ENCODE results near the gene GPR55.

The GPR55 gene

DNA sequence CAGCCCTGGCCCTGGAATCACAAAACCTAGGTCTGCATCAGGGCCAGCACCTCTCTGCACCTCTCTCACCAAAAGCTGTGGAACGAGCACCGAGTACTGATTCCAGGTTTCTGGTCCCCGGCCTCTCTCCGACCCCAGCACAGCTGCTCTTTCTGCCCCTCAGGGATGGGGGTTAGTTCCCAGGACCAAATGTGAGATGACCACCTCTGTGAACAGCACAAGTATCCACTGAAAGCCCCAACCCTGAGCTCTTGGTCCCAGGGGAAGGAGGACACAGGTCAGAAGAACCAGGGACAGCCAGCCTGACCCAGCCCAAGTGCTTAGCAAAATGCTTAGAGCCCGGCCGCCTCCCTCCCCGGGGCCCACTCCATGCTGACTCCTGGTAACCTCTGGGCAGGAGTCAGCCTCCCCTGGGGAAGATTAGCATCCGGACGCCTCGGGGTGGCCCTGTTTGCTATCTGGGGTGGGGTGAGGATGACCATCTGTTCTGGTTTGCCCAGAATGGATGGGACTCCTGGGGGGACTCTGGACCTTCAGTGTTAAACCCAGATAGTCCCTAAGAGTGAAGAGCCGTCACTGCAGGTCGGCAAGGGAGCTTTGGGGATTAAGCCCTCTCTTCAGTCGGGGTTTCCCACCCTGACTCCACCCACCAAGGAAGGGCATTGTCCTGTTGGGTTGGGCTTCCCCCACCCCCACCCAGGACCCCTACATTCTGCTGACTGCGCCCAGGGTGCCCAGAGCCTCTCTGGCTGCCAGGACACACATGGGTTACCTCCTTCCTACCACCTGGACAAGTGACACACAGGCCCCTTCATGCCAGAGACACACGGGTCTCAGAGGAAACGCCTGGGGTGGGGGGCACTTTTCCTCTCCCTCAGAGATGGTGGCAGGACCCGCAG is 9.4 kb upstream of the GPR55 start:
- no peak for DNase-seq (ENCODE audit: low spot score)

DNA sequence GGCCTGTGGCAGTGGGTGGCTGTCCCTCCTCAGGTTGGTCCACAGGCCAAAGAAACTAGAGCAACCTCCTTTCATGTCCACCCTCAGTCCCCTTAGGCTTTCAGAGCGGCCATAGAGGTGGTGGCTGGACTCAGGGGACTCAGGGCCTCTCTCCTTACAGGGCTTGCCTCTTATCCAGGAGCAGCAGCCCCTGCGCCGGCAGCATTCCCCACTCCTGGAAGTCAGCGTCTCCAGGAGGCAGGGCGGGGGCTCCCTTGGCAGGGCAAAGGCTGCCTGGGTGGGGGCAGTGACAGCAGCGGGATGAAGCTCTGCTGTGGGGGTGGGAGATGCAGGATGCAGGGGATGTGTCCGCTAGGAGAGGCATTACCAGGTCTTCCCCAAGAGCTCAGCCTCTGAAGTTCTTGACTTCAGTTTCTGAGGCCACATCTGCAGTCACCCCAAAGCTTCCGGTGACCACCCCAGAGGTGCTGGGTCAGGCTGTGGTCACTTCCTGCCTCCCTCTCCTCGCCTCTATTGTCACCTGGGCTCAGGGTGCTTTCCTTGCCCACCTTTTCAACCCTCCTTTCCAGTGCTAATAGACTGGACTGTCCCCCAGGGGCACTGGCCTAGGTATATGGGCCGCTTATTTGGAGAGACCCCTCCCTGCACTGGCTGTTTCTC is 8.6 kb upstream of the GPR55 start:
- no peak for DNase-seq (ENCODE audit: low spot score)

DNA sequence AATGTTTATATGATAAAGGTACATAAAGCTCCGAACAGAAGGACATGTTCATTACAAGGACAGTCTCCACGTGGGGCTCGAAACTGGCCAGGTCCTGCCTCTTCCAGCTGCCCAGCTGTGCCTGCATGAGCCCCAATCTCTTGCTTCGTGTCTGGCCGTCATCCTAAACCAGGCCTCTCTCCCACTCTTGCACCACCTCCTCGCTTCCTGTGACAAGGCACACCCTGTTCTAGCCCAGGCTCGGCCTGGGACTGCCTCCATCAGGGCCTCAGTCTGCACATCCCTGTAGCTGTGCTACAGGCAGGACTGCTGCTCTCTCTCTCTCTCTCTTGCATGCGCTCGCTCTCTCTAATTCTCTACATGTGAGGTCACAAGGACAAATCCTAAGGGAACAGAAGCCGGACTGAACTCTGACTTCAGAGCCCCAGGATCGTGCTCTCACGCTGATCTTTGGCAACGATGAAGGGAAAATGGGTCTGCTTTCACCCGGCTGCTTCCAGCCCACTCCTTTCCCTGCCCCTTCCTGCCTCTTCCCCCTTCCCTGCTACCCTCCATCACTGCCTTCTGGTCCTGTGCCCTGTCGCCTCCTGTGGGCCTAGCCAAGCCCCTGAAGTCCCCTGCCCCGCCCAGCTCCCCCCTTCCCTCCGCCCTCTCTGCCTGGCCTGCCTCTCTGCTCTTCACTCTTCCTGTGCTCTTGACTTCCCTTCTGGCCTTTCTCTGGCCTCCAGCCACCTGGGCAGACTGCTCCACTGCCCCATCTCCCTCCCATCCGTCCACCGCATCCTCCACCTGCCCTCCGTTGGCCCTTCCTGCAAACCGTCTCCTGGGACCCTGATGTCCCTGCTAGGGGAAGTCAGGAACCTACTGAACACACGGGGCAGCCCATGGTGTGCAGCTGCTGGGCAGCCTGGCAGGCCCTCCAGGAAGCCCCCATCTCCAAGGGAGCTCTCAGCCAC is 7.8 kb upstream of the GPR55 start:
- no peak for DNase-seq (ENCODE audit: low spot score)

DNA sequence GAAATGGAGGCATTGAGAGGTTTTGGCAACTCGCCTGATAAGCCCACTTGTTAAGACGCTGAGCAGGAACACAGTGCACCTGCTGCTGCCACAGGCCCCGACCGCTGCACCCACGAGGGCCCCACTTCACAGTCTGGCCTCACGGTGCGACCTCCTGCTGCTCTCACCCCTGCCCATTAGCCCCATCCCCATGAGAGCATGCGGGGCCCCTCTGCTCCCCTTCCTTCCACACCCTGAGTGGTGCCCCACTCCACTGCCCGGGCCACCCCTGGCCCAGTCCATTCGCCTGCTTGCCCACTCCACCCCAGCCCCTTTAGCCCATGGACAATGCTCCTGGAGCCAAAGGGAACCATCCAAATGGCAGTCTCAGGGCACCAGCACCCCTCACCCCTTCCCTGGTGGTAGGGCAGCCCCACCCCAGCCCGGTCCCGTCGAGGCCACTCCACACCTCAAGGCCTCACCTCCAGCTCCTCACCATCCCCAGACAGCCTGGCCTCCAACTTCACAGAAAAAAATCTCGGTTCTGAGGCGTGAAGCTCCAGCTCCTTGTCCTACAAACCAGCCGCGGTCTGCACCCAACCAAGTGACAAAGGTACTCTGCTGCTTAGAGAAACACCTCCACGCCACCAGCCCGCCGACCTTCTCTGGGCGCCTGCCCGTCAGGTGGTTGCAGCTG is 6.7 kb upstream of the GPR55 start:
- no peak for DNase-seq (ENCODE audit: low spot score)

DNA sequence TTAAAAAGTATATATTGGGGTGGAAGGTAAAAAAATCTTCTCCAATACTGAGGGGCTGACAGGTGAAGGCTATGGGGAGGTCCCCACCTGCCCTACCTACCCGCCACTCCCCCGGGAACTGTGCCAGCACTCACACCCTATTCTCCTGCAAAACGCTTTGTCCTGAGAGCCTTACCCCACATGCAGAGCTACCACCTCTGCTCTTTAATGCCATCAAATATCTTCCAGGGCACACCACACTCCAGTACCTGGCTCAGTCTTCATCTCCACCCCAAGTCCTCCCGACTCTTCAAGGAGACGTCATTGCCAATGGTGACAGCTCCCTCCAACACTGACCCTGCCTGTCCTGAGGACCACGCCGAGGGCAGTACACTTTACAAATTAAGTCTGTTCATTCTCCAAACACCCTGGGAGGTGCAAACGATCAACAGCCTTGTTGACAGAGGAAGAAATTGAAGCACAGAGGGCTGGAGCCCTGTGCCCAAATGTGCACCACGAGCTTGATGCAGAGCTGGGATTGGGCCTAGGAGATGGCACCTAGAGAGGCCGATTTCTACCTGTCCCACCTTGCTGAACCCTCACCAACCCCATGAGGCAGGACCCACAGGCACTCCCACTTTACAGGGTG is 6.0 kb upstream of the GPR55 start:
- no peak for DNase-seq (ENCODE audit: low spot score)

DNA sequence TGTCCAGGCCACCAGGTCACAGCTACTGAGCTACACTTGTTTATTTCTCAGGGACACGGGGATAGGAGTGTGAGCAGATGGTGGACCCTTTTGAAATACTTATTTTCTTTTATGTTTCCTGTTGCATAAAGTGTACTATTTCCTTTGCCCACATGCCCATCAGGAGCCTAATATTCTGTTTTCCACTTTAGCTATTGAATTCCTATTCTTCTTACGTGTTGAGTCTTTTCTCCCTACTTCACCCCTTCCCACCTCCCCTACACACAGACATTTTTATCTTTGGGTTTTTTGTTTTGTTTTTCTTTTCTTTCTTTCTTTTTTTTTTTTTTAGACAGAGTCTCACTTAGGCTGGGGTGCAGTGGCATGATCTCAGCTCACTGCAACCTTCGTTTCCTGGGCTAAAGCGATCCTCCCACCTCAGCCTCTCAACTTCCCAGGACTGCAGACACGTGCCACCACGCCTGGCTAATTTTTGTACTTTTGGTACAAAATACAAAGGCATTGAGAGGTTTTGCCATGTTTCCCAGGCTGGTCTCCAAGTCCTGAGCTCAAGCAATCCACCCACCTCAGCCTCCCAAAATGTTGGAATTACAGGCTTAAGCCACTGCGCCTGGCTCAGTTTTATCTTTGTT is 5.2 kb upstream of the GPR55 start:
- DNase-seq (ENCODE audit: low spot score) = no peak

GRCh38 chr2:230929381-230930148 is 4.5 kb upstream of the GPR55 start:
- no peak for DNase-seq (ENCODE audit: low spot score)

GRCh38 chr2:230928701-230929380 is 3.8 kb upstream of the GPR55 start:
- no peak for DNase-seq (ENCODE audit: low spot score)

DNA sequence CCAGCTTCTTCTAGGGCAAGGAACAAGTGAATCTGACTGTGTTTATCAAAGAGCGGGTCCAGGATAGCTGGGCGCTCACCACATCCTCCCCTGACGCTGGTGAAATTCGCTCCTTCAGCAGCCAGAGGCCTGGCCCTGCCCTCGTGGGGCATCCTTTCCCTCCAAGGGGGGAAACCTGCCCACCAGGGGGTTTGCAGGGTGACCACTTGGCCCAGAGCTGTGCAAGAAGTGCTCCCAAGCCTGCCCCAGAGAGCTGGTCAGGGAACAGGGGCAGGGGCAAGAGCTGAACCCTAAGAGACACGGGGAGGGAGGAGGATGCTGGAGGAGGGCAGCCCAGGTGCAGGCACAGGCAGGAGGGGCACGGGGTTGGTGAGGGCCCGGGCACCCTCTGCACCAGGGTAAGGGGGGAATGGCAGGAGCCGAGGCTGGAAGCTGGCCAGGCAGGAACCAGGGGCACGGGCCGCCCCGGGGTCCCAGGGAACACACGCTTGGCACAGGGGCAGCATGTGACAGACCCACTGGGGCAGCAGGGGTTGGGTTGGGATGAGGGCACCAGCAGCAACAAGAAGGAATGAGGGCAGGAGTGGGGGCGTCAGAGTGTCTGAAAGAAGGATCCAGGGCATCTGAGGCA is 2.8 kb upstream of the GPR55 start:
- no peak for DNase-seq (ENCODE audit: low spot score)

GRCh38 chr2:230925879-230926765 is 1.1 kb upstream of the GPR55 start:
- no peak for DNase-seq (ENCODE audit: low spot score)

GRCh38 chr2:230925443-230925878 is 419 bp upstream of the GPR55 start:
- DNase-seq (ENCODE audit: low spot score) = no peak

DNA sequence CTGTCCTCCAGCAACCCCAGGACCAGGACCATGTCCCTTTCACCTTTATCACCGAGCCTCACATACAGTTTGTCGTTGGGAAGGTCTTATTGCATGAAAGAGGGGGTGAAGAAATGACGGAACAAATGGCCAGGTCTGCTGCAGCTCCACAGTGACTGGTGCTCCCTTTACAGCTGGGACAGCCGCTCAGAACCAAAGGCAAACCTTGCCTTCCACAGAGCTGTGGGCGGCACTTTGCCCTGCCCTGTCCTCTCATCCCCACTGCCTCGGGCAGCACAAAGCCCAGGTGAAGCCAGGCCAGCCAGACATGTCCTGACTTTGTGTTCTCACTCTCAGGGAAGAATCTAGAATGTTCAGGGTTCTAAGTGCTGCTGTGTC is 961 bp downstream of the GPR55 start:
- DNase-seq (ENCODE audit: low spot score) = no peak

GRCh38 chr2:230922951-230923717 is 1.9 kb downstream of the GPR55 start:
- no peak for DNase-seq (ENCODE audit: low spot score)

DNA sequence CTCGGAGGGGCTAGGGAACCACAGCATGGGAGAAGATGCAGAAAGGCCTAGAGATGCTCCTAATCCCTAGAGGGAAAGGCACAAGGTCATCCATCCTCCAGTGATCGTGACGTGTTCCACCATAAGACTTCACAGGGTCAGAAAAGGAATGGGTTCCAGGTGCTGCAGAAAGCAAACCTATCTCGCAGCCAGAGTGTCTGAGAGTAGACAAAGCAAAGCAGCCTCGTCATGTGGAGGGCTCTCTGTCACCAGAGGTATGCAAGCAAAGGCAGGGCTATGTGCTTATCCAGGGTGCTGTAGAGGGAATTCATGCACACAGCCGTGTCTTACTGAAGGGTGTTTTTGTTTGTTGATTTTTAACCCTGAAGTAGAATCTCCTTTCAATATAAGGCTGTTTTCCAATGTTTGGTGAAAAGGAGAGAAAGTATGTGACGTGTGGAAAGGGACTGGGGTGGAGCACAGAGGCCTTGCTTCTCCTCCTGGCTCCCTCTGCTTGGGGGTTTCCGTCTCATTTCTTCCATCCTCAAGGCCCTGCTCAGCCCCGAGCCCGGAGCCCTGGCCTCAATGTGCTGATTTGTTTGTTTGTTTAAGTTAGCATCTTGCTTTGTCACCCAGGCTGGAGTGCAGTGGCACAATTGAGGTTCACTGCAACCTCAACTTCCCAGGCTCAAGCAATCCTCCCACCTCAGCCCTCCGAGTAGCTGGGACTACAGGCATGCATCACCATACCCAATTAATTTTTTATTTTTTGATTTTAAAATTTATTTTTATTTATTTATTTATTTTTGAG is 3.0 kb downstream of the GPR55 start:
- no peak for DNase-seq (ENCODE audit: low spot score)

DNA sequence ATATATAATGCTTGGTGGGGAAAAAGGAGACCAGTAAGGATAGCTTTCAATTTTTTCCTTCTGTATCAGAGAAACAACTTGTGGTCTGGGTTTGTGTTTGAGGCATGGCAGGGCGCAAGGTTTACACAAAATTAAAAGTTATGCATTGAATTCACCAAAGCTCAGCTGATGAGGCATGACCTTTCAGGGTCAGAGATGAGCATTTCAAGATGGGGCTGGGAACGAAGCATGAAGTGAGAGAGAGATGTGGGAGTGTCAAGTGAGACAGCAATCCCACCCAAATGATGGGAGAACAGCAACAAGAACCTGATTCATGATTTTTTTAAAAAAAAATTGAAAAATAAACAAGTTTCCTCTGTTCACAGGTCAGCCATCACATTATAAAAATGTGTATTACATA is 4.9 kb downstream of the GPR55 start:
- no peak for DNase-seq (ENCODE audit: low spot score)

DNA sequence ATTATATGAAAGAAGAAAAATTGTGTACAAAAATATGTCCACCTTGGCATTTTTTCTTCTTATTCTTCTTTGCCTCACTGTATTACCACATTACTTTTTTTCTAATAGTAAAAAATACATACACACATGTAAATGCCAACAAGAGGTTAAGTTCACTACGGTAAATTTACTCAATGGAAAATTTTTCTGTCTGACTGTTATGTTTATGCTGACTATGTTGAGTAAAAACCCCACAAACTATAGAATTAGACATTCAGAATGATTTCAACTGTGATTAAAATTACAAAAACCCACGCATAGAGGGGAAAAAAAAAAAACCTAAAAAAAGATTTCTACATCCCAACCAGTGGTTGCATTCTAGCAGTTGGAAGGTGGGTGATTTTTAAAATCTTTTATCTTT is 5.4 kb downstream of the GPR55 start:
- DNase-seq (ENCODE audit: low spot score) = no peak

All from SW480 (cell line).